ENCODE data around the gene DOK6. TPM values are rescaled to one million over a fixed set of nuclear protein-coding genes. Genes with fewer than 3 reads are reported as not detected.

The DOK6 gene
- total RNA-seq, 1 donor from 2014 or later = 0.06 TPM

DNA sequence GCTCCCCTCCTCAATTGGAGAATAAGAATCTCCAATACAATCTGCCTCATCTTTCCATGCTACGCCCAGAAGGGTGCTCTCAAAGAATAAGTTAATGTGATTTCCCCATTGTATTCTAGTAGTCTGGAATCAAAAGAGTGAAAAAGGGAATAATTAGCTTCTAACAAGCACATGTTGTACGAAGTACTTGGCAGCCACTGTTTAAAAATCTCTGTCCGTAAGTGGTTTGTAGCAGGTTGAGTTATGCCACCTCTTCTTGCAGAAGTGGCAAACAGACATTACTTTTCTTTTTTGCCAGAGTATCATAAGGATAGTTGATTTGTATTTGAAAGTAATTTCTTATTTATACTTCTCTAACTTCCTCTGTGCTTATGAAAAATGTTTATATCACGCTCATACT is 362.3 kb downstream of the DOK6 start:
- no peak overlapping the region for H3K4me3 ChIP-seq (ENCODE audit: low read depth, low read length)
- DNase-seq (ENCODE audit: low read depth) = no peak
- TF ChIP-seq, protein P1, sequence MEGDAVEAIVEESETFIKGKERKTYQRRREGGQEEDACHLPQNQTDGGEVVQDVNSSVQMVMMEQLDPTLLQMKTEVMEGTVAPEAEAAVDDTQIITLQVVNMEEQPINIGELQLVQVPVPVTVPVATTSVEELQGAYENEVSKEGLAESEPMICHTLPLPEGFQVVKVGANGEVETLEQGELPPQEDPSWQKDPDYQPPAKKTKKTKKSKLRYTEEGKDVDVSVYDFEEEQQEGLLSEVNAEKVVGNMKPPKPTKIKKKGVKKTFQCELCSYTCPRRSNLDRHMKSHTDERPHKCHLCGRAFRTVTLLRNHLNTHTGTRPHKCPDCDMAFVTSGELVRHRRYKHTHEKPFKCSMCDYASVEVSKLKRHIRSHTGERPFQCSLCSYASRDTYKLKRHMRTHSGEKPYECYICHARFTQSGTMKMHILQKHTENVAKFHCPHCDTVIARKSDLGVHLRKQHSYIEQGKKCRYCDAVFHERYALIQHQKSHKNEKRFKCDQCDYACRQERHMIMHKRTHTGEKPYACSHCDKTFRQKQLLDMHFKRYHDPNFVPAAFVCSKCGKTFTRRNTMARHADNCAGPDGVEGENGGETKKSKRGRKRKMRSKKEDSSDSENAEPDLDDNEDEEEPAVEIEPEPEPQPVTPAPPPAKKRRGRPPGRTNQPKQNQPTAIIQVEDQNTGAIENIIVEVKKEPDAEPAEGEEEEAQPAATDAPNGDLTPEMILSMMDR (conservative IDR thresholded peaks at IDR 0.05; ENCODE audit: low read depth, low read length) = no peak

DNA sequence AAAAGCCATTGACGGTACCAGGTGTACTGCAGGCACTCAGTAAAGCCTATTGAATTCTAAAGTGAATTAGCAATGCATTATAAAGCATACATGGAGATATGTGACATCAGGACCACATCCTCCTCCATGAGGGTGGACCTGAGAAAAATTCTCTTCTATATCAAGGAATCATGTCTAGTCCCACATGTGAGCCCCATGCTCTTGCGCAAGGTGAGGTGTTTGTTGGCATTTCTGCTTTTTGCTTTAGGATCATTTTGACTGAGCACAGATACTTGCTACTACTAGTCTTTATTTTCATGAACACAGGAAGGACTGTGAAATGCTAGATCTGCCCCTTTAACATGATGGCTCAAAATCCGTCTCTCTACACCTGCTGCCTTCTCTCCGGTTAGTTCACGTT is 363.1 kb downstream of the DOK6 start:
- DNase-seq (ENCODE audit: low read depth) = no peak
- TF ChIP-seq, protein P1 (conservative IDR thresholded peaks at IDR 0.05; ENCODE audit: low read depth, low read length) = no peak
- no peak overlapping the region for H3K4me3 ChIP-seq (ENCODE audit: low read depth, low read length)

DNA sequence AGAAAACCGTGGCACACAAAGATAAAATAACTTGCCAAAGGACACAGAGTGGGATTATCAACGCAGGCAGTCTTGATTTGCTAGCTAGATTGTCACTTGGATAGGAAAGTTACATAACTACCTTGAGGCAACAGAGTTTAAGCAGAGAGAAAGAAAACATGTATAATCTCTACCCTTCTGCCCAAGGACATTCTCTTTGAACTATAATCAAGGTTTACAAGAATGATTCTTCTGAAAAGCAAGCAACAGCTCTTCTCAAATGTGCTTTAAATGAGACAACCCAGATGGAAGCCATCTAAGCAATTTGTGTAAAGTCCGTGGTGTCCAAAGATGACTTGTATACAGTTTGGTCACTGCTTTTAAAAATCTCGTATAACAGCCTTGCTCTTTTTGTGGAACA is 369.6 kb downstream of the DOK6 start:
- no peak overlapping the region for H3K4me3 ChIP-seq (ENCODE audit: low read depth, low read length)
- DNase-seq (ENCODE audit: low read depth) = no peak
- TF ChIP-seq, protein P1 (conservative IDR thresholded peaks at IDR 0.05; ENCODE audit: low read depth, low read length) = no peak

DNA sequence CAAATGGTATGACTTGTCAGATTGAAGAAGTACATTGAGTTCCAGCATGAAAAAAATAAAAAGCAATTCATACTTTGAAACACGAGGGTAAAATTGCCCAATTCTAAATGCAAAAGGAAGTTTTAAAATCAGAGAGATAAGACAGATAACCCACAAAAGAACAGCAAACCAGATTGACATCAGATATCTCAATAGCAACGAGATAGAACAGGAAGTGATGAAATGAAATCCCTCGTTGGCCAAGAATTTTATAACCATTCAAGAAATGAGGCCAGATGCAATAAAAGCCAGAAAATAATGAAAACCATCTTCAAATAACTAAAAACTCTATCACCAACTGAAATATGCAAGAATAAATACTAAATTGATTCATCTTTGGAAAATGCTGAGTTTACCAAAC is 374.1 kb downstream of the DOK6 start:
- no peak overlapping the region for H3K4me3 ChIP-seq (ENCODE audit: low read depth, low read length)

GRCh38 chr18:69777248-69777647 is 376.6 kb downstream of the DOK6 start:
- TF ChIP-seq, protein P1 (conservative IDR thresholded peaks at IDR 0.05; ENCODE audit: low read depth, low read length) = no peak
- H3K4me3 ChIP-seq (ENCODE audit: low read depth, low read length) = no peak overlapping the region
- no peak for DNase-seq (ENCODE audit: low read depth)

More for the DNA sequence above, 374.1 kb downstream of the DOK6 start:
- TF ChIP-seq, protein P1 (conservative IDR thresholded peaks at IDR 0.05; ENCODE audit: low read depth, low read length) = no peak
- no peak for DNase-seq (ENCODE audit: low read depth)

GRCh38 chr18:69778680-69779079 is 378.0 kb downstream of the DOK6 start:
- H3K4me3 ChIP-seq (ENCODE audit: low read depth, low read length) = no peak overlapping the region
- DNase-seq (ENCODE audit: low read depth) = no peak
- TF ChIP-seq, protein P1 (conservative IDR thresholded peaks at IDR 0.05; ENCODE audit: low read depth, low read length) = no peak

- no peak for DNase-seq (ENCODE audit: low read depth)
- TF ChIP-seq, protein P1 (conservative IDR thresholded peaks at IDR 0.05; ENCODE audit: low read depth, low read length) = no peak
- no peak overlapping the region for H3K4me3 ChIP-seq (ENCODE audit: low read depth, low read length)
Observed at GRCh38 chr18:69780851-69781250, 380.2 kb downstream of the DOK6 start.
